GM18505 (cell line): ENCODE measurements around the gene PSD4.

ENCODE experiments used
- ATAC-seq: cut with Tn5 transposase; IDR thresholded peaks from one replicate; pipeline ENCODE4 v1.9.1; 2021; ENCODE audit not compliant: unreplicated experiment
- POLR2A ChIP-seq: IDR thresholded peaks from 4 replicates; pipeline ENCODE4 v1.6.1; 2011; ENCODE audit warnings: borderline replicate concordance; ENCODE audit not compliant: insufficient read depth, insufficient read length; ENCODE audit errors: extremely low read depth

PSD4 gene

GRCh38 chr2:113135317-113135716 is 38.5 kb upstream of the PSD4 start:
- no peak for TF ChIP-seq POLR2A
- no peak for ATAC-seq

- no peak for TF ChIP-seq POLR2A
These were observed 36.7 kb upstream of the PSD4 start for GRCh38 chr2:113136828-113137775.

GRCh38 chr2:113137827-113138226 is 35.9 kb upstream of the PSD4 start:
- TF ChIP-seq POLR2A = no peak
- no peak for ATAC-seq

More at GRCh38 chr2:113136828-113137775, 36.7 kb upstream of the PSD4 start:
- ATAC-seq = no peak

- ATAC-seq = no peak
- no peak for TF ChIP-seq POLR2A
These were observed 35.1 kb upstream of the PSD4 start for GRCh38 chr2:113138428-113139322.

- TF ChIP-seq POLR2A = no peak
- no peak for ATAC-seq
These were observed 32.3 kb upstream of the PSD4 start for GRCh38 chr2:113141451-113141850.

GRCh38 chr2:113142290-113142689 is 31.5 kb upstream of the PSD4 start:
- ATAC-seq = no peak

GRCh38 chr2:113144259-113144658 is 29.5 kb upstream of the PSD4 start:
- no peak for TF ChIP-seq POLR2A
- ATAC-seq = no peak

More at GRCh38 chr2:113142290-113142689, 31.5 kb upstream of the PSD4 start:
- no peak for TF ChIP-seq POLR2A

- no peak for TF ChIP-seq POLR2A
- ATAC-seq = no peak
These were observed 24.9 kb upstream of the PSD4 start for GRCh38 chr2:113148606-113149552.

GRCh38 chr2:113149553-113150257 is 24.1 kb upstream of the PSD4 start:
- ATAC-seq = no peak
- TF ChIP-seq POLR2A = no peak

GRCh38 chr2:113150258-113150601 is 23.5 kb upstream of the PSD4 start:
- ATAC-seq = no peak
- no peak for TF ChIP-seq POLR2A

- TF ChIP-seq POLR2A = no peak
- no peak for ATAC-seq
These were observed 18.4 kb upstream of the PSD4 start for GRCh38 chr2:113155331-113155730.
